BJ (cell line): ENCODE measurements around the gene IL20RA. TPM values are rescaled to one million over a fixed set of nuclear protein-coding genes. Genes with fewer than 3 reads are reported as not detected.
A peak's percentile ranks its signal among the peaks of the same experiment; 100 is the strongest.

ENCODE experiments used
- CTCF ChIA-PET: fragments of 350-600 bp; formaldehyde crosslinking; extraction: SDS; loops from one replicate; lab custom pipeline; 2021; ENCODE audit warnings: antibody characterized with exemption, inconsistent platforms; lab: Yijun Ruan, JAX
- POLR2A ChIA-PET: fragments of 300-600 bp; sonication (Branson Sonifier 250); formaldehyde crosslinking; extraction: SDS; loops from one replicate; lab custom pipeline; 2021; ENCODE audit warnings: antibody characterized with exemption; lab: Charles Lee
- DNase-seq: peaks from one replicate; pipeline ENCODE4 v3.0.0-alpha.2; 2011; ENCODE audit warnings: low read depth
- H3K27me3 ChIP-seq: 2 replicates; pipeline ENCODE4 v1.6.0; 2011; ENCODE audit warnings: low read length; ENCODE audit not compliant: control insufficient read depth, insufficient read depth
- H3K36me3 ChIP-seq: 2 replicates; pipeline ENCODE4 v1.5.1; 2011; ENCODE audit warnings: low read length; ENCODE audit not compliant: control insufficient read depth, insufficient read depth
- H3K4me3 ChIP-seq: 2 replicates; pipeline ENCODE4 v1.5.1; 2011; ENCODE audit warnings: low read depth, mild to moderate bottlenecking, control low read depth, low read length
- polyA plus RNA-seq: library from polyadenylated mRNA; depleted of rRNA; stranded (reverse); fragments of >200 nt; gene quantifications from 2 replicates; pipeline ENCODE4 v1.2.3, GENCODE V29; 2011
- TF ChIP-seq, protein P1 (sequence below): IDR thresholded peaks from 2 replicates; pipeline ENCODE4 v1.5.1; 2011; ENCODE audit warnings: low read depth, mild to moderate bottlenecking, control low read depth, inconsistent platforms, low read length, moderate library complexity; ENCODE audit not compliant: insufficient read depth

The IL20RA gene
- polyA plus RNA-seq, 1 experiment, result not detected

DNA sequence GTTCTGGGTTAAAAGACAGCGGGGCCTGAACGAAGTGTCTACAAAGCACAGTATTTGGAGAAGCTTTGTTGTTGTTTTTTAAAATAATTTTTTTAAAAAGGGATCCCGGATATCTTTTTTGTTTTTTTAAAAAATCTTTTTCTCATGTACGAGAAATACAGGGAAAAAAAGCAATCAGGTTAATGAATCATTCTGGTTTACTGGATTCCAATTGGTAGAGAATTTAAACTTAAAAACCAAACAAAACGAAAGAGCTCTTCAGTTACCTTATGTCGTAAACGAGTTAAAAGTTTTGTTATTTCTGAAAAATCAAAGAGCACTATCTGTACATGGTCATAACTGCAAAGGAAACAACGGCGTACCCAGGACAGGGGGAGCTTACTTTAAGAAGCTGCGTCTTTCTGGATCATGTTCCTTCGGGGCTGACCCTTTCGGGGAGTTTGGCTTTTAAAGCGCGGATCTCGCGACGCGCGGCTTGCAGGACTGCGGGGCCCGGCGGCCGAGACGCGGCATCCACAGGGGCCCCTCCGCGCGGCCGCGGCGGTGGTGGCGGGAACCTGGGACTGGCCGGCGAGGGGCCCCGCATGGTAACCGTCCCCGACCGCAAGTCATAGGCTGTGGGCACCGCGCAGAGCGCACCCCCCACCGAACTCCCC lies 927 bp downstream of the IL20RA start:
- POLR2A ChIA-PET, result no interaction called here
- Histone ChIP-seq H3K27me3 (peaks cover 7% of the 10 kb centered on the region; the same call in 1 of the 2 replicates), H3K4me3 (peak overlapping the region; percentile 77), H3K36me3 (no peaks in the 10 kb centered on the region)
- TF ChIP-seq, protein P1, sequence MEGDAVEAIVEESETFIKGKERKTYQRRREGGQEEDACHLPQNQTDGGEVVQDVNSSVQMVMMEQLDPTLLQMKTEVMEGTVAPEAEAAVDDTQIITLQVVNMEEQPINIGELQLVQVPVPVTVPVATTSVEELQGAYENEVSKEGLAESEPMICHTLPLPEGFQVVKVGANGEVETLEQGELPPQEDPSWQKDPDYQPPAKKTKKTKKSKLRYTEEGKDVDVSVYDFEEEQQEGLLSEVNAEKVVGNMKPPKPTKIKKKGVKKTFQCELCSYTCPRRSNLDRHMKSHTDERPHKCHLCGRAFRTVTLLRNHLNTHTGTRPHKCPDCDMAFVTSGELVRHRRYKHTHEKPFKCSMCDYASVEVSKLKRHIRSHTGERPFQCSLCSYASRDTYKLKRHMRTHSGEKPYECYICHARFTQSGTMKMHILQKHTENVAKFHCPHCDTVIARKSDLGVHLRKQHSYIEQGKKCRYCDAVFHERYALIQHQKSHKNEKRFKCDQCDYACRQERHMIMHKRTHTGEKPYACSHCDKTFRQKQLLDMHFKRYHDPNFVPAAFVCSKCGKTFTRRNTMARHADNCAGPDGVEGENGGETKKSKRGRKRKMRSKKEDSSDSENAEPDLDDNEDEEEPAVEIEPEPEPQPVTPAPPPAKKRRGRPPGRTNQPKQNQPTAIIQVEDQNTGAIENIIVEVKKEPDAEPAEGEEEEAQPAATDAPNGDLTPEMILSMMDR, result no peak
- no peak for DNase-seq
- CTCF ChIA-PET, result interaction anchor here (0.6 to 1.4 kb wide), 4 partner anchors 15 to 481 kb away, joined by 4 to 6 read pairs (median 5); no protein-coding TSS in a partner anchor

DNA sequence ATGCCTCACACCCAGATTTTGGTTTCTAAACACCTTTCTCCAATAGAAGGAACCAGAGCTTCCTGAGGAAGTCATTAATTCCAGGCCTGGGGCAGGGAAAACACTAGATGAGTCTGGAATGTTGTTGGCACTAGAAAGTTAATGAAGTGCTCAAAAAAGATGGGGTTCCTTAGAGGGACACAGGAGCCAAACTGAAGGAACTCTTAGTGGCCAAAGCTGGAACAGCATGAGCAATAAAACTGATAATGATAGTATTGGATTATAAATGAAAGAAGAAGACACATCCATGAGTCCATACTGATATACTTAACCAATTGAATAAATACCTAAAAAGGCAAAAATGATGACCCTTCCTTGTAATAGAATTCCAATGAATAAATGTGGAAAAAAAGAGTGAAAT lies 4.4 kb downstream of the IL20RA start:
- no peaks in the 10 kb centered on the region for H3K36me3 ChIP-seq
- ChIA-PET POLR2A (no interaction called here), CTCF (interaction anchor here (0.6 to 1.9 kb wide), 2 partner anchors 24 to 258 kb away, joined by 3 to 5 read pairs; no protein-coding TSS in a partner anchor)
- H3K27me3 ChIP-seq, result peaks cover 7% of the 10 kb centered on the region; the same call in 1 of the 2 replicates
- TF ChIP-seq, protein P1, result no peak
- no peak overlapping the region for H3K4me3 ChIP-seq
- no peak for DNase-seq

DNA sequence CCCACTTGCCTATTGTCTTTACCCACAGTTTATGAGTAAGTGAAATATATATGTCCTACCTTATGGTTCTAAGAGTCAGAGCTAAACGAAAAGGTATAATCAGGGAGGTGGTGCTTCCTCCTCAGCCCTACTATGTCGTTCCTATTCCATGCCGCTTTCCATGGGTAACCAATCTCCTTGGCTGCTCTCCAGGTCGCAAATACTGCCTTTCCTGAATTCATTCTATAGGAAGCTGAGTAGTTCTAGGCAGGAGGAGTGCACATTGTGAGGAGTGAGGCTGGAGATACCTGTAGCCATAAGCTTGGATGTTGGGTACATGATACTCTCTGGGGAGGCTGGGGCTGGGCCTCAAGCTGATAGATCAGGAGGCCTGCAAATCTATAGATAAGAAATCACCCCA lies 5.8 kb downstream of the IL20RA start:
- H3K27me3 ChIP-seq, result peaks cover 5% of the 10 kb centered on the region; the same call in 1 of the 2 replicates
- TF ChIP-seq, protein P1, result no peak
- ChIA-PET CTCF (interaction anchor here (1.9 kb wide), 1 partner anchor 22 kb away, joined by 5 read pairs; no protein-coding TSS in a partner anchor), POLR2A (no interaction called here)
- no peaks in the 10 kb centered on the region for H3K36me3 ChIP-seq
- no peak for DNase-seq
- no peak overlapping the region for H3K4me3 ChIP-seq

DNA sequence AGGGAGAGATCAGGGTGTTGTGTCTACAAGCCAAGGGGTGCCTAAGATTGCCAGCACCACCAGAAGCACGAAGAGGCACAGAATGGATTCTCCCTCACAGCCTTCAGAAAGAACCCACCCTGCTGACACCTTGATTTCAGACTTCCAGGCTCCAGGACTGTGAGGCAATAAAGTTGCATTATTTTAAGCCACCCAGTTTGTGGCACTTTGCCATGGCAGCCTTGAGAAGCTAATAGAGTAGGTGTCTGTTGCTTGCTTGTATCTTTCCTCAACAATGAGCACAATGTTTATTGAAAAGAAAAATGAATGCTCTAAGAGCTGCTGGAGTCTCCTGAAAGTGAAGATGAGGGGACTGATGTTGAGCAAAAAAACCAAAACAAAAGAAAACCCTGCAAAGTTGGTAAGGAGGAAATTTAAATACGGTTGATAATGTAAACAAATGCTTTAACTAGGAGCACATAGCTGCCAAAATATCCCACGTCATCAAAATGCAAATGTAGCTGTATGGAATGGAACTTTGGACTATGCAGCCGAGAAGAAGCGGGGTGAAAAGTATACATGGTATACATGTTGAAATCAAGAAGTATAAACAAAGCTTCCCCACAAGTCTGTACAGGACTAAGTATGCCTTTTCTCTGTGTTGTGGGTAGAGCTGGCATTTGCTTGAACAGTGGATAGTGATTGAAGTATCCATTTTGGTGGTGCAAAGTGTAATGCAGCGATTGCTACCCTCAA lies 8.0 kb downstream of the IL20RA start:
- TF ChIP-seq, protein P1, result no peak
- no peaks in the 10 kb centered on the region for H3K27me3 ChIP-seq
- no peak overlapping the region for H3K4me3 ChIP-seq
- CTCF ChIA-PET, result interaction anchor here (0.6 to 1.4 kb wide), 2 partner anchors 22 to 213 kb away, joined by 3 to 4 read pairs; no protein-coding TSS in a partner anchor
- POLR2A ChIA-PET, result interaction anchor here (0.6 kb wide), 1 partner anchor 49 kb away, joined by 3 read pairs; no protein-coding TSS in a partner anchor
- no peaks in the 10 kb centered on the region for H3K36me3 ChIP-seq
- no peak for DNase-seq

DNA sequence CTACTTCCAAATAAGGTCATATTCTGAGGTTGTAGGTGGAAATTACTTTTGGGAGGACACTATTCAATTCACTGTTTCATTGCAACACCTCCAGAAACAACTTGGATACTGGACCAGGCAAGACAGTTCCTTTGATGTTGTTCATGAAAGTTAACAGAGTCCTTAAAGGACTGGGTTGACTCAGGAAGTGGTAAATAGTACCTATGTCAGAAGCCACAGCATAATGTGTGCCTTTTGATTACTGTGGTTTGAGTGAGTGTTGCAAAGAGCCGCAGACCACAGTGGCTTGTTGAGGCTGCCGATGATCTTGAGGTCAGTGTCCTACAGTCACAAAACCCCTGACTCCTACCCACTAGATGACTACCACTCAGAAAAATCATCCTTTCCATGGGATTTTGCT lies 10.9 kb downstream of the IL20RA start:
- H3K36me3 ChIP-seq, result no peaks in the 10 kb centered on the region
- POLR2A ChIA-PET, result no interaction called here
- CTCF ChIA-PET, result no interaction called here
- no peak overlapping the region for H3K4me3 ChIP-seq
- H3K27me3 ChIP-seq, result no peaks in the 10 kb centered on the region
- no peak for DNase-seq
- TF ChIP-seq, protein P1, result no peak
